GM19238 (cell line): ENCODE results near the gene SP2.

Experiments used
- DNase-seq: peaks from one replicate; pipeline ENCODE4 v3.0.0; 2011; ENCODE audit warnings: low spot score; ENCODE audit not compliant: insufficient read length

SP2 gene

DNA sequence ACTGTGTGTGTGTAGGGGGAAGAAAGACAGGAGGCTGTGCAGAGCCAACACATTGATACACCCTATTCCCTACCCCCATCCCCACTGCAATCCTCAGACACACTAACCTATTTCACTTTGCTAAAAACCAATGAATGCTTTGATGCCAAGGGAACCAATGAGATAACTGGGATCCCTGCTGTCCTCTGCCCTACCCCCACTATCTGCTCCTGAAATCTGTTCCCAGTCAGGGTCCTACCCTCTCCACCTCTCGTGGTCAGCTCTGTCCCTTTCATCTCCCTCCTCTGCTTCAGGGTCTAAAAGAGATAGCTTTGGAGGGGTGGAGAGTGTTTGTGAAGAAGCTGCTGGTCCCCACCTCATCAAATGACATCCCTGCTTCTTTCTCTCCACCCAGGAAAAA is 26.0 kb upstream of the SP2 start:
- DNase-seq: no peak

DNA sequence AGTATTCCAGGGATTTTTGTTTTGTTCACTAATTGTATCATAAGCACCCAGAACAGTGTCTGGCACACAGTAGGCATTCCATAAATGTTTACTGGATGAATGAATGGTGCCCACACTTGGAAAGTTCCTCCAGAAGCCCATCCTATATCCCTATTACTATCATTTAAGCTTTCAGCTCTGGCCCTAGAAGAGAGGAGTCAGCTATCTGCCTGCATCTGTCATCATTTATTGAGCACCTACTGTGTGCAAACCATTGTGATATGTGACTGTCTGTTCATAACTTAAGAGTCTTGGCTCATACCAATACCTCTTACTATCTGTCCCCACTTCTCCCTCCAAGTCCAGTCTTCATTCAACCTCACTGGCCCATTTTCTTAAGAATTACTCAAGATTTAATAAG is 25.0 kb upstream of the SP2 start:
- DNase-seq: no peak

DNA sequence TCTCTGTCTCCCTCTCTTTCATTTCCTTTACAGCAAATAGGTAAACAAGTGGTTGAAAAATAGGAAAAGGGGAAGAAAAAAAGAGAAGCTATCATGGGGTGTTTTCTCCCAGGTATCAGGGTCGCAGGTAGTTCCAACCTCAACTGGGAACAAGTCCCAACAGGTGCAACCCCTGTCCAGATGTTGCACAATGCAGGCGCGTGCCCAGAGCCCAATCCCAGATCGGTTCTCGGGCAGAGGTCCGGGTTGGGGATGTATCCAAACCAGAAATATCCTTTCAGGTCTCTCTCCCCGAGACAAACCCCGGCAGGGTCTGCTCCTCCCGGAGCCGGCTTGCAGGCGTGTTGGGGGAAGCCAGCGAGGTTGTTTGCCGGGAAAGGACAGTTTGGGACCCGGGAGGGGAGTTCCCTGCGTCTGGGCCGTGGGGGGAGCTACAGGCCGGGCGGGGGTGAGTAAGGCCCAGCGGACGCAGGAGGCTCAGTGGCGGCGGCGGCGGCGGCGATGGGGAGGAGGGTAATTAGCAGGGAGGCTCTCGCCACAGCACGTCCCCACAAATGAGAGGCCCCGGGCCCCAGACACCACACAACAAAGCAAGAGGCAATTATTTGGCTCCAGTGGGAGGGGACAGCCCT is 23.9 kb upstream of the SP2 start:
- DNase-seq: no peak

DNA sequence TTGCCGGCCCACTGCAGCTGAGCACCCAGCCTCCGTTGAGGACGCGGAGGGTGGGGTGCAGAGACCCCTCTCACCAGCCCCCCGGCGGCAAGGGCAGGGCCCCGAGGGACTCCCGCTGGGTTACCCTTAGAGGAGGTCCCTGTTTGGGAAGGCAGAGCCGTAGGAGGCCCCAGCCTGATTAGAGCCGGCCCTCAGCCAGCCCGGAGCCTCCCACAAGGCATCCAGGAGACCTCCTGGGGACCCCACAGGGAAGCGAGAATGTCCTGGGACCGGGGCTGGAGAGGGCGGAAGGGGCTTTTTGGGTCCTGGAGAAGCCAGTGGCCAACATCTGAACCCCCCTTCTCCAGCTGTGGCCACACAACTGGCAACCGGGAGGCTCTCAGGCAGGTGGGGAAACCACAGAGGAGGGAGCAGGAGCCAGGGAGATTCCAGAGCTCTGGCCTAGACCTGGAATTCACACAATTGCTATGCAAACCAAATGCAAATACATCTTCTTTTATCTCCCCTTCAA is 23.3 kb upstream of the SP2 start:
- DNase-seq: no peak

DNA sequence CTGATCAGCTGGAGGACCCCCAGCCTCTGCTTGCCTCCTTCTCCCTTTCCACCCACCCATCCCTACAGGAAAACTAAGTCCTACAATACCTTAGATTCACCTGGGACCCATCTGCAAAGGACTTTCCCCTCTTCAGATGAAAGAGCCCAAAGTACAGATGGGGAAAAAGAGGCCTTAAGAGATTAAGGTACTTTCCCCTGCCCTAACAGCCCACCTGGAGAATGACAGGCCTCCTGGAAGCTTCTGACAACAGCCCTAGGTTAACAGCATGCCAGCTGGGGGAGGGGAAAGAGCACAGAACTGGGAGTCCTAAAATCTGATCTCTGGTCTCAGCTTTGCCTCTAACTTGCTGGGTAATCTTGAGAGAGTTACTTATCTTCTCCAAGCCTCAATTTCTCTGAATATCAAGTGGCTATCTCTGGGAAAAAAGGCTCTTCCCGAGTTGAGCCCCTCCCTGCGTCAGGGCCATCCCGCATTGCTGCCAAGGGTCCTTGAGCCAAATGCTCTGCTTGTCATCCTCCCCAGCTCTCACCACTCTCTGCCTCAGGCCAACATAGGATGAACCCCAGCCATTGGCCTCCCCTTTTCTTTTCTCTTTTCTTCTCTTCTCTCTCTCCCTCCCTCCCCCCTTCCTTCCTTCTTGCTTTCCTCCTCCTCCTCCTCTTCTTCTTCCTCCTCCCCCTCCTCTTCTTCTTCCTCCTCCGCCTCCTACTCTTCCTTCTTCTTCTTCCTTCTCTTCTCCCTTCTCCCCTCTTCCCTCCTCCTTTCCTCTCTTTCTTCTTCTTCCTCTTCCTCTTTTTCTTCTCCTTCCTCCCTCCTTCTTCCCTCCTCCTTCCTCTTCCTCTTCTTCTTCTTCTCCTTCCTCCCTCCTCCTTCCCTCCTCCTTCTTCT is 22.6 kb upstream of the SP2 start:
- DNase-seq: no peak

DNA sequence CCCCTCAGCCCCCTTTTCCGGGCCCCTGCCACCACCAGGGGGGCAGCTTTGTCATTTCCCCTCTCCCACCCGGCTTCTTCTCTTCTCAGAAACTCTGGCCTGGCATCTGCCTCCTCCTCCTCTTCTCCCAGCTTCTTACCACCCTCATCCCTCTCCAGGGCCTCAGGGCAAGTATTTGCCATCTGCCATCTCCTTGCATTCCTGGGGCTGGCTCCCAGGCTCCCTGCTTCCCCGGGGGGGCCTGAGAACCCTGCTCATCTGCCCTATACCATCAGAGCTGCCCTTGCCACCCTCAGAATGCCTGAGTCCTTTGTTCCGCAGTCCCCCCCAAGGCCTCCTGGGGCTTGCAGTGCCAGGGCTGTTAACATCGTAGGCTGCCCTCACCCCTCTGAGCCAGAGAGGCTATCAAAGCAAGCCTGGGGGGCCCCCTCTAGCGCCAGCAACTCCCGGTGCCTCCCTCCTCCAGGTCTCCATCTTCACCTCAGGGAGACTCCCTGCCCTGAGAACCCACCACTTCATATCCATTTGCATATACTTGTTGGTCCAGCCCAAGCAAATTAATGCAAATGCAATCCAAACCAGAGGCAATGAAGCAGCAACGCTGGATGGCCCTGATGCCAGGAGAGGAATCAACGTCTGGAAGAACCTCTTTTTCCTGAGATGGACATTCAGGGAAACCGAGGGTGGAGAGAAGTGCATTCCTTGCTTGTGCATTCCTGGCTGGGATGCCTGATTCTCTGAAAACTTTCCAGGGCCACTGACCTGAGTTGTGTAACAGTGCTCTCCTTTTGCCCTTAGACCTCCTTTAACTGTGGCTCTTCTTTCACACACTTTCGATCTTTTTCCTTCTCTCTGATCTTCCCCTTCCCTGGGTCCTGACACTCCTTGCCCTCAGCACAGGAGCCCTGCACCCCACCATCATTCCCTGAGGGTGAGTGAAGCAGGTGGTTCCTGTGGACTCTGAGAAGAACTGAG is 20.7 kb upstream of the SP2 start:
- no peak for DNase-seq

DNA sequence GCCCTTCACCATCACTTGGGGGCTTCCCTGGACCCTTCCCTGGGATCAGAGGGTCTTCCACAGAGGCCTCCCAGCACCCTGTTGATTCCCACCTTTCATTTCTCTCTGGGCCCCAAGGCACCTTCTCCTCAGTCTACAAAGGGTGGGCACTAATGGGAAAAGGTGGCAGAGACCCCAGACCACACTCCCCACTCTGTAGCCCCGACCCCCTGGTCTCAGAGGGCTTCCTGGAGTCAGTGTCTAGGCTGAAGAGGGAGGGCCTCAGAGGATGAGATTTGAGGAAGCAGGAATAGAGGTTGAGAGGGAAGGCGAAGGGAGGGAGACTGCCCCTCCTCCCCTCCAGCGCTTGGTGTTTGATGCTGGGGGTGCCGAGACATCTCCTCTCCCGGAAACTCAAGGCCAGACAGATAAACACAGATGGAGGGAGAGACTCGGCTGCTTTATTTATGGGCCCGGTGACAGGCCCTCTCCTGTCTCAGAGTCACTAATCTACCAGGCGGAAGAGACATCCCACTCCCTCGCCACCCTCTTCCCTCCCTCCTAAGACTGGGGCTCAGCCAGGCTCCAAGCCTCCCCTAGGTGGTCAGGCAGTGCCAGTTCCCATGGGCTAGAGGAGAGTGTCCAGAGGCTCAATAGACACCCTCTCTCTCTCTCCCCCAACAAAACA is 18.5 kb upstream of the SP2 start:
- no peak for DNase-seq

DNA sequence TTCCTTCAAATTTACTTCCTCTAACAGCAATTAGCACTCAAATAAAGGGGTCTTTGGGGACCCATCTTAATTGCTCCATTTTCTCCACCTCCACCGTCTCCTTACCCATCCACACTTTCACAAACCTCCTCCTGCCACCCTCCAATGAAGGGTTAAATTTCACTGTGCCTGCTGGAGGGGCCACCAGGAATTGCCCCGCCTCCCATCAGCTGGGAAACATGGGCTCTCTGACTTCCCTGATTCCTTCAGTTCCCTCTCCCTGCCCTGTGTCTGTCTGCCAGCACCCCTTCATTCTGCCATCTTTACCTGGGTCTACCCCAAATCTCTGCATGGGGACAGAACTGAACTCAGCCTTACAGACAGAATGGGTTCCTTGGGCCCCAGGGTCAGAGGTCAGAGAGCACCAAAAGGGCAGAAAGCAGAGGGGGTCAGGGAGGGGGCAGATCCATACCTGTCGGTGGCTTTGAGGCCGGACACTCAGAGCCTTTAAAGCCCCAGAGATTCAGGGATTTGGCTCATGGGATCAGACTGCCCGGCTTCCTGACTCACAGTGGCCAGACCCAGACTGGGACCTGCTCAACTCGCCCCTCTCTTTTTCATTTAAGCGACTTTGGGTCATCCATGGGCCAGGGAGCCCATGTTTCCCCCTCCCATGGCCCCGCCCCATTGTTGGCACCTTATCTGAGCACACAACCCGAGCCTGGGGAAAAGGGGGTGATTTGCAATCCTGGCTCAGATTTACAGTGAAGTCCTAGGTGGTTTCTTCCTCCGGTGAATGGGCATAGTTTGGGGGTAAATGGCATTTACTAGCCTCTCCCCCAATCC is 17.6 kb upstream of the SP2 start:
- no peak for DNase-seq

DNA sequence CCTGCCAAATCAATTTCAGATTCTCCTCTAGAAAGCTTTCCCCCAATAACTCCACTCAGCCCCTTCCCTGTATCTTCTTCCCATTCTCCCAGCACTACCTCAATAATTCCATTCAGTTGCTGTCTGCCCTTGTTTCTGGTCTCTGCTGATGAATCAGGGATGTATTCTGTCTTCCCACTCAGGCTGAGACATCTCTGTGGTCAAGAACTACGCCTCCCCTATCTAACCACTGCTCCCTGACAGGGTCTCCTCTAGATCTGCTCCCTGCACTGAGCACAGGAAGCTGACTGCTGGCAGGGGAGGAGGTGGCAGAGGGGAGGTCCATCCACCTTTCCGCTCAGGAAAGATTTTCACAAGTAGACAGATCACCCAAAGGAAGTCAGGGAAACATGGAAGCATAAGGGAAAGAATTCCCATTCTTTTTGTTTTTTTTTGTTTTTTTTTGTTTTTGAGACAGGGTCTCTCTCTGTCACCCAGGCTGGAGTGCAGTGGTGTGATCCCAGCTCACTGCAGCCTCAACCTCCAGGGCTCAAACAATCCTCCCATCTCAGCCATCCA is 16.9 kb upstream of the SP2 start:
- DNase-seq: no peak

DNA sequence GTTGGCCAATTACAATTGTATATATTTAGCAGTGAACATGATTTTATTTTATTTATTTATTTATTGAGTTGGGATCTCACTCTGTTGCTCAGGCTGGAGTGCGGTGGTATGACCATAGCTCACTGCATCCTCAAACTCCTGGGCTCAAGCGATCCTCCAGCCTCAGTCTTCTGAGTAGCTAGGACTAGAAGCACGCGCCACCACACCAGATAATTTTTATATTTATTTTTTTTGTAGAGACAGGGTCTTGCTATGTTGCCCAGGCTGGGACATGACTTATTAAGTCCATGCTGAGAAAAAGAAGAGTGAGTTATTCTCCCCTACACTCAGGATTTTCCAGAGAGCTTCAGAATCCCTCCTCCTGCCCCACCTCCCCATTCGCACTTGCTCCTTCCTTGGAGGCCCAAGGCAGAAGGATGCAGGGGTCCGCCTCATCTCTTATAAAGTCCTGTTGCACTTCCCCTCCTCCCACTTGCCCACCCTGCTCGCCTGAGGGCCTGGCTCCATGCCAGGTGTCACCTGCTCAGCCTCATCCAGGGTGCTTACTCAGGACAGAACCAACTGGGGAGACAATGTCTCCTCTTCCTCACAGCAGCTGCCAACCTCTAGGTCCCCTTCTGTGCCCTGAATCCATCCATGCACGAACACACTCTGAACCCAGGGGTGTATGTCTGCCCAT is 16.1 kb upstream of the SP2 start:
- no peak for DNase-seq

DNA sequence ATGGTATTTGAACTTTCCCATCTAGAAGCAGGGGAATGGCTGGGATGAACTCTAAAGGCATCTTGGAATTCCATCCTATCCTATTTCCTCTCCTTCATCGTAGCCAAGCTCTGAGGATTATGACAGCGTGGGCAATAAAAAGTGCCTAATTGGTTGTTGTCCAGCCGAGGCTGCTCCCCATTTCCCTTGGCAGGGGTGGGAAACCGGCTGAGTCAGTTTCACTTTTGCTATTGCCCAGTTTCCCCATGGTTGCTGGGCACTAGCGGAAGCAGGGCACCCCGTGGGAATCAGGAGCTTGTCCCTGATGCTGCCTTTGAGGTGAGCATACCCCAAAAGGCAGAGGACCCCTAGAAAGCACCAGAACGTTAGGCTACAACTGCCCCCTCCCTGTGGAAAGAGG is 13.8 kb upstream of the SP2 start:
- no peak for DNase-seq

DNA sequence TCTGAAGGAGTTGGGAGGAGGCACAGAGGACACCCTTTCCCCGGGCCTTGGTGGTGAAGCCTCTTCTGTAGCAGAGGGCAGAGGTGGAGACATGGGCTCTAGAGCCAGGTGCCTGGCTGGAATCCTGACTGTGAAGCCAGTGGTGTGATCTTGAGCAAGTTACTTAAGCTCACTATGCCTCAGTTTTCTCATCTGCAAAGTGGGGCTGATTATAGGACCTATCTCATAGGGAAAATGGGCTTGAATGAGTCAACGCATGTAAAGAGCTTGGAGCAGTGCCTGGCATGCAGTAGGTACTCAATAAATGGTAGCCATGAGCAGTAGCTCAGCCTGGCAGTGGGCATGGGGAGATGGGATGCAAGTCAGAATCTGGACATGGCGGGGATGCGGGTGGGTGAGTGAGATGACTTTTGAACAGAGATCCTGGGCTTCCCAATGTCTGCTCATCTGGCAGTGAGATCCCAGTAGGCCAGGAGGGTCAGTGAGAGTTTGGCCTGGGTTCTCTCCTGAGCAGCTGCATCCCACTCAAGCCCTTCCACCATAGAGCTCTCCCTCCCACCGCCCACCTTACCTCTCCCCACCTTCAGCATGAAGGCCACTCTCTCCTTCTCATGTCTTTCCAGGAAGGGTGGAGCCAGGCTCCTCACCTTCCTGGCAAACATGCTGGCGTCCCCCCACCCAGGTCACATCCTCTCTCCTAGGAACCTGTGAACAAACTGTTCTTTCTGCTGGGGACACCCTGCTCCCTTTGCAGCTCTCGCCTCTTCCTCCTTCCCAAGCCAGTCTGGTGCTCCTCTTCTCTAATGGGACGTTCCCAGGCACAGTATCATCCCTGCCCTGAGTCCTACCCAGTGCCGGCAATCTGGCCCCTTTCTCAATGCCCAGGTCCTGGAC is 13.1 kb upstream of the SP2 start:
- DNase-seq: no peak

DNA sequence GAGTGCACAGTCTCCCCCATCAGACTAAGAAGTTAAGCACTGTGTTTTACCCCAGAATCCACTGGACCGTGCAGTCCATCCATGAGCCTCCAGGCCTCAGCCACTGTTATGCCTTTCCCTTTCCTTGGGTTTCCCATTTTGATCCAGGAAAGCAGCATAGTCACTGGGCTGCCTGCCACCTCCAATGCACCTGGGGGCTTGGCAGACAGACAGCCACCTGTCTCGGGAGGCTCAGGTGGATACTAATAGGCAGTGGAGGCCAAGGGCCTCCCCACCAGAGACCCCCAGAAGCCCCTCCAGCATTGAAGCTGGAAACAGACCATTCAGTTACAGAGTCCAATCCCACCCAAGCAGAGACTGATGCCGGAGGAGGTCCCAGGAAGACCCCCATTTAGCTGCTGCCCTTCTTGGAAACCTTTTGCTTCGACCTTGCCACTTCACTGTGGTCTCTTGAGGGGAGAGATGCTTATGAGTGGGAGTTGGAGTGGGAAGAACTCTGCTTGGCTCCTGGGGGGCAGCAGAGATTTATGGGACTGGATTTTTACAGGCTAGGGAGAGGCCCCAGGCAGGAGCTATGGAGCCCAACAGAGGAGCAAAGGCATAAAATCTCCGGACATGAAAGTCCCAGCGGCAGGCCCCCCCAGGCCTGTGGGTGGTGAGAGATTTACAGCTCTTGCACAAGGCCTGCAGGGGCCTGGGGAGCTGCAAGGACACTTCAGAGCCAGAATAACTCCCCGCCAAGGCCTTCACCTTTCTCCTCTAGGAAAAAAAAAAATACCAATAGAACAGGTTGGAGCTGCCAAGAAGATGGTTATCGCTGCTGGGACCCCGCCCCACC is 12.2 kb upstream of the SP2 start:
- no peak for DNase-seq

DNA sequence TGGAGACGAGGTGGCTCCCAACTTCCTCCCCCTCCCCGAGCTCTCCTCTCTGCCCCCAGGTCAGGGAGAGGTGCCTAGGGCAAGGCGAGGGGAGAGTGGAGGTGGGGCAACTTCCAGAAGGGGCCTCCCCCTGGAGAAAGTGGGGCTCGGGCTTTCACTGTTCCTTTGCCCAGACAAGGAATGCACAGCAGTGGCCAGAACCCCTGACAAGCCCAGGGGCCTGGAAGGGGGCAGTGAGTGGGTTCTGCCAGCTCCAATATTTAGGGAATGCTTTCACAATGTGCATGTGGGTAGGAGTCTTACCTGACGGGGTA is 11.7 kb upstream of the SP2 start:
- DNase-seq: no peak

DNA sequence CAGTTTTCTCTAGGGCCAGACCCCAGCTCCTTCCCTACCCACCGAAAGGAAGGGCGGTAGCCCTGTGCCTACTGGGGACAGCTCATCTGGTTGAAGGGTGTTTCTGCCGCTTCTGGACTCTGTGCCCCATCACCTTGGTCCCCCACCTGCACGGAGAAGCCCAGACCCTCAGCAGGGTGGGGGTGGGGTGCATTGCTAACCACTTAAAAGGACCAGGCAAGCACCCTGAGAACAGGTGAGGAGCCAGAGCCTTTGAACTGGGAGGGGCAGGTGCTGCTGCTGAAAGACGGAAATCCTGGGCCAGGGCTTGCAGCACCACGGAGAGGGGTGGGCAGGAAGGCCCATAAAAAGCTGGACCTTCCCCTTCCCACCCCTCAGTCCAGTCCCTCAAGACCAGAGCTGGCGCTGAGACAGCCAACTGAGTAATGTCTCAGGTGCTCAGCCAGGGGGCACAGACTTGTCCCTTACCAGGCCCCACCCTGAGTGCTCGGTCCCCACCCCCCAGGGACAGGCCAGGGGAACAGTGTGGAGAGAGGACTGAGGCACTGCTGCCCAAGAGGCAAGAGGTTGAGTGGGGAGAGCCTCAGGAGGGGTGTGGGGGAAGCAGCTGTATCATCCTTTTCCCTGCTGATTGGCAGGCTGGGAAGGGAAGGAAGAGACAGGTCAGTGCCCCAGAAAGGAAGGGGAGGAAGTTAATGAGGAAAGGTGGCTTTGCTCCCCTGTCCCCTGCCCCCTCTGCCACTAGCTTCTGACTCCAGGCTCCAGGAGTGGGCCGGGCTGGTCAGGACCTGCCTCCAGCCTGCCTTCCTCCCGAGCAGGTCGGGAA is 10.9 kb upstream of the SP2 start:
- DNase-seq: no peak

DNA sequence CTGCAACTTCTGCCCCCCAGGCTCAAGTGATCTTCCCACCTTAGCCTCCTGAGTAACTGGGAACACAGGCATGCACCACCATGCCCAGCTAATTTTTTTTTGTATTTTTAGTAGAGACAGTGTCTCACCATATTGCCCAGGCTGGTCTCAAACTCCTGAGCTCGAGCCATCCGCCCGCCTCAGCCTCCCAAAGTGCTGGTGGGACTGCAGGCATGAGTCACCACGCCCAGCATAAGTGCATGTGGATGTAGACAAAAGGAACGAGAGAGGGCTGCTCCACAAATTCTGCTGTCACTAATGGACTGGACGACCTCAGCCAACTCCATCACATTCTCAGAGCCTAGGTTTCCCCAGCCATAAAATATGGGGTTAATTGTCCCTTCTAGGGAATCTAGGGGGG is 7.7 kb upstream of the SP2 start:
- DNase-seq: no peak
